Vagina (tissue), 2 donors: Measurements from ENCODE around the gene POLRMT. TPM values are rescaled to one million over a fixed set of nuclear protein-coding genes. Genes with fewer than 3 reads are reported as not detected.
A peak's percentile ranks its signal among the peaks of the same experiment; 100 is the strongest.

Source experiments
- DNase-seq, 2 donors: peaks; one replicate each; pipeline ENCODE4 v3.0.0-alpha.2; 2017; ENCODE audit errors: extremely low spot score in 2 of 2
- H3K27ac ChIP-seq: fragments of 200-600 bp; sonication (generic); one replicate; pipeline ENCODE4 v1.5.1; 2019
- H3K27me3 ChIP-seq: fragments of 200-600 bp; sonication (generic); one replicate; pipeline ENCODE4 v1.5.1; 2019
- H3K36me3 ChIP-seq, 2 donors: fragments of 200-600 bp; sonication (generic); one replicate each; pipeline ENCODE4 v1.5.1; 2017 to 2019
- H3K4me1 ChIP-seq: fragments of 200-600 bp; sonication (generic); one replicate; pipeline ENCODE4 v1.5.1; 2019
- H3K4me3 ChIP-seq, 2 donors: fragments of 200-600 bp; sonication (generic); 1 replicate in 1 of 2; 2 replicates in 1 of 2; pipeline ENCODE4 v1.5.1; 2016 to 2019
- H3K9me3 ChIP-seq: fragments of 200-600 bp; sonication (generic); one replicate; pipeline ENCODE4 v1.5.1; 2019
- CTCF ChIP-seq, 3 experiments: fragments of 450-650 bp in 2 of 3; fragments of 200-600 bp in 1 of 3; sonication (generic) in 1 of 3; IDR thresholded peaks; one replicate each; pipeline ENCODE4 v1.5.1; 2017 to 2019; ENCODE audit warnings: antibody characterized with exemption in 3 of 3, mild to moderate bottlenecking in 2 of 3, moderate library complexity in 2 of 3
- POLR2A ChIP-seq, 2 donors: fragments of 450-650 bp; IDR thresholded peaks; one replicate each; pipeline ENCODE4 v1.6.1; 2017; ENCODE audit warnings: antibody characterized with exemption in 2 of 2, mild to moderate bottlenecking in 2 of 2, moderate library complexity in 2 of 2
- POLR2AphosphoS5 ChIP-seq, 2 donors: sonication (generic); formaldehyde crosslinking; IDR thresholded peaks; one replicate each; pipeline ENCODE4 v1.9.0; 2017; ENCODE audit warnings: antibody characterized with exemption in 2 of 2, mild to moderate bottlenecking in 2 of 2, low read depth in 1 of 2; ENCODE audit not compliant: insufficient read depth in 1 of 2
- intact Hi-C: fragments of 100-400 bp; cut with DNase I; formaldehyde crosslinking; loops from one replicate; pipeline ENCODE4 v1.15.1; 2023
- total RNA-seq: library from RNA; depleted of rRNA; stranded (reverse); fragments of >200 nt; gene quantifications from one replicate; pipeline ENCODE4 v1.2.3, GENCODE V29; 2016

The POLRMT gene
- total RNA-seq, 1 donor from 2014 or later, result 33.9 TPM

GRCh38 chr19:572743-573518 lies 60.4 kb downstream of the POLRMT start:
- no peak for DNase-seq
- Histone ChIP-seq H3K4me3 (peak overlapping the region; percentile 77 to 99), H3K9me3 (no peaks in the 10 kb centered on the region), H3K36me3 (peaks cover 0 to under 1% of the 10 kb centered on the region in 2 donors), H3K4me1 (peaks cover 58% of the 10 kb centered on the region), H3K27me3 (no peaks in the 10 kb centered on the region), H3K27ac (peak overlapping the region; percentile 89)
- TF ChIP-seq POLR2AphosphoS5 (IDR thresholded peaks at IDR 0.05; ENCODE audit: insufficient read depth in 1 of 2, low read depth in 1 of 2) (no peak), POLR2A (IDR thresholded peaks at IDR 0.05) (no peak), CTCF (IDR thresholded peaks at IDR 0.05) (no peak)
- intact Hi-C loops, result no loop called here

- Histone ChIP-seq H3K4me3 (peak within 1 kb of the TSS; percentile 77 to 99), H3K27me3 (no peaks in the 10 kb centered on the region), H3K36me3 (no peaks in the 10 kb centered on the region), H3K27ac (peak within 1 kb of the TSS; percentile 89), H3K4me1 (peaks cover 57% of the 10 kb centered on the region), H3K9me3 (no peaks in the 10 kb centered on the region)
- peak in 1 of 2 donors; percentile 98 for DNase-seq
- TF ChIP-seq POLR2A (IDR thresholded peaks at IDR 0.05) (peak; percentile 37 to 96), CTCF (IDR thresholded peaks at IDR 0.05) (no peak), POLR2AphosphoS5 (IDR thresholded peaks at IDR 0.05; ENCODE audit: insufficient read depth in 1 of 2, low read depth in 1 of 2) (peak; percentile 86 to 87)
- intact Hi-C loops, result no loop called here
These were observed 61.1 kb downstream of the POLRMT start, which contains the start of gene BSG for GRCh38 chr19:572140-572742. TSS of gene BSG (plus strand) at chr19:572596. CDS start at chr19:572635, 39 bp downstream.

- H3K9me3 ChIP-seq, result no peaks in the 10 kb centered on the region
- DNase-seq, result no peak
- peak overlapping the region; percentile 77 to 99 for H3K4me3 ChIP-seq
- TF ChIP-seq POLR2AphosphoS5 (IDR thresholded peaks at IDR 0.05; ENCODE audit: insufficient read depth in 1 of 2, low read depth in 1 of 2) (no peak), POLR2A (IDR thresholded peaks at IDR 0.05) (no peak), CTCF (IDR thresholded peaks at IDR 0.05) (no peak)
- H3K27ac ChIP-seq, result peak overlapping the region; percentile 82
- no peaks in the 10 kb centered on the region for H3K36me3 ChIP-seq
- H3K27me3 ChIP-seq, result no peaks in the 10 kb centered on the region
- intact Hi-C loops, result no loop called here
- peaks cover 57% of the 10 kb centered on the region for H3K4me1 ChIP-seq
These were observed 61.8 kb downstream of the POLRMT start for GRCh38 chr19:571566-571974.

GRCh38 chr19:570937-571565 lies 62.3 kb downstream of the POLRMT start:
- Histone ChIP-seq H3K27me3 (no peaks in the 10 kb centered on the region), H3K9me3 (no peaks in the 10 kb centered on the region), H3K36me3 (no peaks in the 10 kb centered on the region), H3K27ac (peak overlapping the region; percentile 82), H3K4me3 (peak overlapping the region; percentile 77 to 99), H3K4me1 (peaks cover 54% of the 10 kb centered on the region)
- TF ChIP-seq POLR2AphosphoS5 (IDR thresholded peaks at IDR 0.05; ENCODE audit: insufficient read depth in 1 of 2, low read depth in 1 of 2) (peak in 1 of 2 donors; percentile 35), CTCF (IDR thresholded peaks at IDR 0.05) (no peak), POLR2A (IDR thresholded peaks at IDR 0.05) (no peak)
- intact Hi-C loops, result no loop called here
- no peak for DNase-seq
